GM21360 (cell line): ENCODE data around the gene SIGMAR1.

Source experiments
- ATAC-seq: cut with Tn5 transposase; IDR thresholded peaks from one replicate; pipeline ENCODE4 v1.9.1; 2021; ENCODE audit warnings: mild to moderate bottlenecking, moderate library complexity; ENCODE audit not compliant: unreplicated experiment

SIGMAR1 gene

GRCh38 chr9:34606190-34606589 lies 31.4 kb downstream of the SIGMAR1 start:
- no peak for ATAC-seq

- peak; percentile 62 for ATAC-seq
Measured at GRCh38 chr9:34603610-34604231, 33.9 kb downstream of the SIGMAR1 start.

- ATAC-seq, result no peak
Measured at GRCh38 chr9:34601937-34602573, 35.5 kb downstream of the SIGMAR1 start.

- no peak for ATAC-seq
Measured at GRCh38 chr9:34600908-34601307, 36.7 kb downstream of the SIGMAR1 start.

- ATAC-seq, result no peak
Measured at GRCh38 chr9:34599546-34599945, 38.0 kb downstream of the SIGMAR1 start.

- ATAC-seq, result no peak
Measured at GRCh38 chr9:34594177-34594576, 43.4 kb downstream of the SIGMAR1 start.

- ATAC-seq, result no peak
Measured at GRCh38 chr9:34592895-34593601, 44.5 kb downstream of the SIGMAR1 start.

- ATAC-seq, result no peak
Measured at GRCh38 chr9:34591917-34592866, 45.4 kb downstream of the SIGMAR1 start.

- ATAC-seq, result no peak
Measured at GRCh38 chr9:34591248-34591916, 46.2 kb downstream of the SIGMAR1 start.

- no peak for ATAC-seq
Measured at GRCh38 chr9:34590381-34591247, 47.0 kb downstream of the SIGMAR1 start.

- no peak for ATAC-seq
Measured at GRCh38 chr9:34589636-34590380, 47.8 kb downstream of the SIGMAR1 start, which contains the start of gene CNTFR. Gene CNTFR, minus strand, starts transcription at chr9:34589724. Its CDS starts 20,743 bp downstream, at chr9:34568981.

- ATAC-seq, result no peak
Measured at GRCh38 chr9:34588671-34589635, 48.6 kb downstream of the SIGMAR1 start.

GRCh38 chr9:34587271-34587670 lies 50.3 kb downstream of the SIGMAR1 start:
- ATAC-seq, result no peak

- ATAC-seq, result no peak
Measured at GRCh38 chr9:34585946-34586669, 51.5 kb downstream of the SIGMAR1 start.

- no peak for ATAC-seq
Measured at GRCh38 chr9:34584970-34585369, 52.6 kb downstream of the SIGMAR1 start.
